Measurements from ENCODE around the gene PHF8. TPM values are rescaled to one million over a fixed set of nuclear protein-coding genes. Genes with fewer than 3 reads are reported as not detected.

PHF8 gene
- total RNA-seq, 2 experiments from 2014 or later = 46.1 to 49.9 TPM

DNA sequence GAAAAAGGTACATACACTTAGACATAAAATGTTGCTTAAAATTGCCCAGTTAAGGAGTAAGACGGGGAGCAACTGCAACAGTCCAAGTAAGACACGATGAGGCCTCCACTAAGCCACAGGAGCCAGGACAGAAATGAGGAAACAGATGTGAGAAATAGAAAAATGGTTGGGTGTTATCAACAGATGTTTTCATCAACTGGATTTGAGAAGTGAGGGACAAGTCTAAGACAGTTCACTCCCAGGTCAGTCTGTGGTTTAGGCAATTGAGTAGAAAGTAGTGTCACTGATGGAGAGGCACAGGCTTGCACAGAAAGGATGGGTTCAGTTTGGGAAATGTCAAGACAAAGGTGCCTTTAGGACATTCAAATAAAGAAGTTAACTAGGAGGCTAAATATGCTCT lies 23.5 kb upstream of the PHF8 start:
- ATAC-seq (ENCODE audit: poor library complexity) (no peak), DNase-seq (no peak)
- no peaks in the 10 kb centered on the region for H3K9me3 ChIP-seq (ENCODE audit: control insufficient read depth in 1 of 2, insufficient read depth in 1 of 2, low read length in 2 of 2)
- no peaks in the 10 kb centered on the region for H3K9me3 Mint-ChIP-seq
- TF ChIP-seq CTCF (IDR thresholded peaks at IDR 0.05) = no peak
- peaks cover 12% of the 10 kb centered on the region for H3K36me3 Mint-ChIP-seq (ENCODE audit: low read depth)
- no peaks in the 10 kb centered on the region for H3K27me3 Mint-ChIP-seq
- ChIA-PET CTCF (no interaction called here), POLR2A (no interaction called here)
- no peak overlapping the region for H3K27ac ChIP-seq (ENCODE audit: low read depth in 1 of 2, low read length in 2 of 2)
- no peak overlapping the region for H3K4me3 ChIP-seq (ENCODE audit: low read length)
- H3K27me3 ChIP-seq (ENCODE audit: control insufficient read depth in 1 of 2, insufficient read depth in 2 of 2, low read length in 2 of 2) = no peaks in the 10 kb centered on the region
- H3K4me1 Mint-ChIP-seq (ENCODE audit: low read depth) = no peaks in the 10 kb centered on the region
- no peaks in the 10 kb centered on the region for H3K4me1 ChIP-seq (ENCODE audit: insufficient read depth, low read length)
- intact Hi-C loops (cut with DNase I, micrococcal nuclease) = no loop called here
- no peak overlapping the region for H3K4me3 Mint-ChIP-seq
- H3K27ac Mint-ChIP-seq = no peak overlapping the region
- no peaks in the 10 kb centered on the region for H3K36me3 ChIP-seq (ENCODE audit: insufficient read depth, low read length)

GRCh38 chrX:54066841-54067240 lies 22.6 kb upstream of the PHF8 start:
- H3K27me3 Mint-ChIP-seq = no peaks in the 10 kb centered on the region
- TF ChIP-seq CTCF (IDR thresholded peaks at IDR 0.05) = no peak
- DNase-seq (no peak), ATAC-seq (ENCODE audit: poor library complexity) (no peak)
- H3K9me3 Mint-ChIP-seq = no peaks in the 10 kb centered on the region
- Histone ChIP-seq H3K9me3 (ENCODE audit: control insufficient read depth in 1 of 2, insufficient read depth in 1 of 2, low read length in 2 of 2) (no peaks in the 10 kb centered on the region), H3K27me3 (ENCODE audit: control insufficient read depth in 1 of 2, insufficient read depth in 2 of 2, low read length in 2 of 2) (no peaks in the 10 kb centered on the region), H3K36me3 (ENCODE audit: insufficient read depth, low read length) (no peaks in the 10 kb centered on the region), H3K27ac (ENCODE audit: low read depth in 1 of 2, low read length in 2 of 2) (no peak overlapping the region), H3K4me3 (ENCODE audit: low read length) (no peak overlapping the region), H3K4me1 (ENCODE audit: insufficient read depth, low read length) (no peaks in the 10 kb centered on the region)
- H3K4me1 Mint-ChIP-seq (ENCODE audit: low read depth) = no peaks in the 10 kb centered on the region
- POLR2A ChIA-PET = no interaction called here
- peaks cover 12% of the 10 kb centered on the region for H3K36me3 Mint-ChIP-seq (ENCODE audit: low read depth)
- H3K4me3 Mint-ChIP-seq = no peak overlapping the region
- intact Hi-C loops (cut with DNase I, micrococcal nuclease) = no loop called here
- CTCF ChIA-PET = no interaction called here
- no peak overlapping the region for H3K27ac Mint-ChIP-seq

DNA sequence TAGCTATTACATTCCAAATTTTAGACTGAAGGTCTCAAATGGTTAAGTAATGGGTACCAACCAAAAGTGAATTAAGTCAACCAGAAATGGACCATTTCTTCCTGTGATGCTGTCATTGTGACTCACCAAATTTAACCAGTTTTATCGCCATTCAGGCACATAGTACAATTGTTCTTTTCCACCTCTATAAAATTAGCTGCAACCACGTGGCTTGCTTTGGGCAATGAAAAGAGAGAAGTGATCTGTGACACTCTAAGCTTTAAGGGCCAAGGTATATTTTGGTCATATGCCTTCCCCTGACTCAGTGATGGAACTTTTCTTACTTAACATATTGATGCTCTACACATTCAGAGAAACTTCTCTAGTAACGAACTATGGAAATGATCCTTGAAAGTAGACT lies 20.3 kb upstream of the PHF8 start:
- ChIA-PET POLR2A (no interaction called here), CTCF (no interaction called here)
- H3K4me1 Mint-ChIP-seq (ENCODE audit: low read depth) = no peaks in the 10 kb centered on the region
- H3K36me3 Mint-ChIP-seq (ENCODE audit: low read depth) = no peaks in the 10 kb centered on the region
- no peaks in the 10 kb centered on the region for H3K27me3 Mint-ChIP-seq
- no peaks in the 10 kb centered on the region for H3K9me3 ChIP-seq (ENCODE audit: control insufficient read depth in 1 of 2, insufficient read depth in 1 of 2, low read length in 2 of 2)
- no peak for DNase-seq
- H3K4me3 ChIP-seq (ENCODE audit: low read length) = no peak overlapping the region
- no peak for ATAC-seq (ENCODE audit: poor library complexity)
- no peaks in the 10 kb centered on the region for H3K27me3 ChIP-seq (ENCODE audit: control insufficient read depth in 1 of 2, insufficient read depth in 2 of 2, low read length in 2 of 2)
- intact Hi-C loops (cut with DNase I, micrococcal nuclease) = no loop called here
- no peak overlapping the region for H3K27ac ChIP-seq (ENCODE audit: low read depth in 1 of 2, low read length in 2 of 2)
- H3K4me1 ChIP-seq (ENCODE audit: insufficient read depth, low read length) = no peaks in the 10 kb centered on the region
- no peak for TF ChIP-seq CTCF (IDR thresholded peaks at IDR 0.05)
- H3K27ac Mint-ChIP-seq = no peak overlapping the region
- no peaks in the 10 kb centered on the region for H3K9me3 Mint-ChIP-seq
- no peaks in the 10 kb centered on the region for H3K36me3 ChIP-seq (ENCODE audit: insufficient read depth, low read length)
- H3K4me3 Mint-ChIP-seq = no peak overlapping the region

Measured in CD4-positive, alpha-beta T cell (primary cell).